Esophagus muscularis mucosa (tissue), 4 donors: ENCODE data around the gene CHI3L2. TPM values are rescaled to one million over a fixed set of nuclear protein-coding genes. Genes with fewer than 3 reads are reported as not detected.

Experiments used
- DNase-seq: peaks from one replicate; pipeline ENCODE4 v3.0.0-alpha.2; 2017; ENCODE audit errors: extremely low spot score
- H3K27ac ChIP-seq, 4 donors: fragments of 200-600 bp; sonication (generic); replicated peaks in 1 of 4; 1 replicate in 3 of 4; 2 replicates in 1 of 4; pipeline ENCODE4 v1.5.1; 2016 to 2019; ENCODE audit warnings: mild to moderate bottlenecking in 1 of 4
- H3K27me3 ChIP-seq, 4 donors: fragments of 200-600 bp; sonication (generic); one replicate each; pipeline versions ENCODE4 v1.5.1 to v1.6.0; 2016 to 2019
- H3K36me3 ChIP-seq, 4 donors: fragments of 200-600 bp; sonication (generic); one replicate each; pipeline ENCODE4 v1.5.1; 2016 to 2019
- H3K4me1 ChIP-seq, 4 donors: fragments of 200-600 bp; sonication (generic); one replicate each; pipeline ENCODE4 v1.5.1; 2016 to 2019
- H3K4me3 ChIP-seq, 4 donors: fragments of 200-600 bp; sonication (generic); 1 replicate in 2 of 4; 2 replicates in 2 of 4; pipeline ENCODE4 v1.5.1; 2016 to 2019; ENCODE audit warnings: mild to moderate bottlenecking in 4 of 4, moderate library complexity in 1 of 4
- H3K9me3 ChIP-seq, 4 donors: fragments of 200-600 bp; sonication (generic); 1 replicate in 3 of 4; 2 replicates in 1 of 4; pipeline ENCODE4 v1.5.1; 2016 to 2019
- EP300 ChIP-seq: sonication (generic); formaldehyde crosslinking; IDR thresholded peaks from one replicate; pipeline ENCODE4 v1.6.1; 2017; ENCODE audit warnings: antibody characterized with exemption
- POLR2A ChIP-seq: fragments of 450-650 bp; IDR thresholded peaks from one replicate; pipeline ENCODE4 v1.6.1; 2017; ENCODE audit warnings: antibody characterized with exemption, moderate library complexity, mild to moderate bottlenecking, low read depth
- POLR2AphosphoS5 ChIP-seq, 2 donors: sonication (generic); formaldehyde crosslinking; IDR thresholded peaks; one replicate each; pipeline ENCODE4 v1.6.1; 2017; ENCODE audit warnings: antibody characterized with exemption in 2 of 2
- WGBS: methylation state at CpG from one replicate; pipeline ENCODE4 v1.1.5; 2018; 5-methylcytosine and 5-hydroxymethylcytosine counted together
- intact Hi-C: fragments of 100-400 bp; cut with DNase I; formaldehyde crosslinking; loops from one replicate; pipeline ENCODE4 v1.15.1; 2023
- total RNA-seq, 4 donors: library from RNA; depleted of rRNA; stranded (reverse); fragments of >200 nt; gene quantifications; one replicate each; pipeline versions ENCODE4 v1.1.0 to v1.2.1, GENCODE V29; 2016
- TF ChIP-seq, protein P1 (sequence below), 3 experiments: fragments of 200-600 bp in 2 of 3; fragments of 450-650 bp in 1 of 3; sonication (generic) in 2 of 3; IDR thresholded peaks; one replicate each; pipeline ENCODE4 v1.5.1; 2017 to 2019; ENCODE audit warnings: antibody characterized with exemption in 3 of 3, mild to moderate bottlenecking in 2 of 3, moderate library complexity in 1 of 3

CHI3L2 gene
- total RNA-seq, 4 donors from 2014 or later: 1.7 to 5.4 TPM; not detected in 2

DNA sequence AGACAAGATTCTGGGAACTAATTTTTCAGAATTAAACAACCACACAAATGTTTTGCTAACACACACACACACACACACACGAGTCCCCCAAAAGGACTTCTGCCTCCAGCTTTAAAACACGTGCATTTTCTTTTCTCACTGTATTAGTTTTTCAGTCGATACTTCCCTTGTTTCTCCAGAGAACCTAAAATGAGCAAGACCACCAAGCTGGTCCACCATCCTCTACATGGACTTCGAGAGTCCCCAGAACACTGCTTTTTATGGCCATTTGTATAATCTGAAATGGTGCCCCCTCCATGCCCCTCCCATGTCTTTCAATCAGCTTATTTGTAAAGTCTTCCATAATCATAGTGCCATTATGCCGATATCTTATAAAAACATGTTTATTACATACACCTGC, 10.8 kb upstream of the CHI3L2 start:
- Histone ChIP-seq H3K27ac (no peak overlapping the region), H3K4me1 (no peaks in the 10 kb centered on the region), H3K9me3 (peaks cover 0 to 4% (median 0%) of the 10 kb centered on the region in 4 donors), H3K4me3 (no peak overlapping the region), H3K27me3 (peaks cover 0 to 4% (median 0%) of the 10 kb centered on the region in 4 donors), H3K36me3 (no peaks in the 10 kb centered on the region)
- TF ChIP-seq EP300 (no peak), POLR2A (no peak), POLR2AphosphoS5 (IDR thresholded peaks at IDR 0.05) (no peak)
- TF ChIP-seq, protein P1, sequence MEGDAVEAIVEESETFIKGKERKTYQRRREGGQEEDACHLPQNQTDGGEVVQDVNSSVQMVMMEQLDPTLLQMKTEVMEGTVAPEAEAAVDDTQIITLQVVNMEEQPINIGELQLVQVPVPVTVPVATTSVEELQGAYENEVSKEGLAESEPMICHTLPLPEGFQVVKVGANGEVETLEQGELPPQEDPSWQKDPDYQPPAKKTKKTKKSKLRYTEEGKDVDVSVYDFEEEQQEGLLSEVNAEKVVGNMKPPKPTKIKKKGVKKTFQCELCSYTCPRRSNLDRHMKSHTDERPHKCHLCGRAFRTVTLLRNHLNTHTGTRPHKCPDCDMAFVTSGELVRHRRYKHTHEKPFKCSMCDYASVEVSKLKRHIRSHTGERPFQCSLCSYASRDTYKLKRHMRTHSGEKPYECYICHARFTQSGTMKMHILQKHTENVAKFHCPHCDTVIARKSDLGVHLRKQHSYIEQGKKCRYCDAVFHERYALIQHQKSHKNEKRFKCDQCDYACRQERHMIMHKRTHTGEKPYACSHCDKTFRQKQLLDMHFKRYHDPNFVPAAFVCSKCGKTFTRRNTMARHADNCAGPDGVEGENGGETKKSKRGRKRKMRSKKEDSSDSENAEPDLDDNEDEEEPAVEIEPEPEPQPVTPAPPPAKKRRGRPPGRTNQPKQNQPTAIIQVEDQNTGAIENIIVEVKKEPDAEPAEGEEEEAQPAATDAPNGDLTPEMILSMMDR (IDR thresholded peaks at IDR 0.05): no peak
- DNase-seq: no peak
- intact Hi-C loops: no loop called here
- 81% methylated on average over 5 of the region's 5 CpGs for WGBS

DNA sequence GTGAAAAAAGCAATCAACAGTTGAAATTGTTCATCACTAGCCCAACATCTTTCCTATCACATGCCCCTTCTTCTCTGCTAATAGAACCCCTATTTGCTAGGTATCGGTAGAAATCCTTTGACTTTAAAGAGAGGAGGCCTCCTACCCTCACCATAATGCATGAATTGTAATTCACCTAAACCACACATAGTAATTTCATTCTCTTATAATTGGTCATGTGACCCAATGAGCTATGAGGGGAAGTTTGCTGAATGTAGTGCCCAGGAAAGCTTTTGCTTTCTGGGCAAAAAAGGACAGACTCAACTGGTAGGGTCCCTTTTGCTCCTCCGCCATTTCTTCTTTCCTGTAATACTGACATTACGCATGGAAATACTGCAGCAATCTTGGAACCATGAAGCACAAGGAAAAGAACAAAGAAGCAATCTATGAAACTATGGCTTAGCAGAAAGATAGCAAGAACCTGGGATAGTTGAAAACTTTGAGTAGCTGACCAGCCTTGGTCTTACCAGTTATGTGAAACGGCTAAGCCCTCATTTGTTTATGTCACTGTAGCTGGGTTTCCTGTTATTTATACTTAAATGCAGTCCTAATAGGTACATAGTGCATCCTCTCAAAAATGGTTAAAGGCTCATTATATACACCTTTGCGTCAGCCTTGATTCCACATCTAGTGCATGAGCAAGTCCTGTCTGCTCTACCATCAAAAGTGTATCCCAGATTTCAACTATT, 10.2 kb upstream of the CHI3L2 start:
- Histone ChIP-seq H3K27ac (no peak overlapping the region), H3K36me3 (no peaks in the 10 kb centered on the region), H3K4me3 (no peak overlapping the region), H3K4me1 (peaks cover 0 to 5% (median 3%) of the 10 kb centered on the region in 4 donors), H3K9me3 (peaks cover 0 to 4% (median 0%) of the 10 kb centered on the region in 4 donors), H3K27me3 (peaks cover 0 to 6% (median 0%) of the 10 kb centered on the region in 4 donors)
- intact Hi-C loops: no loop called here
- WGBS: 67% methylated on average over 5 of the region's 5 CpGs
- no peak for TF ChIP-seq EP300
- TF ChIP-seq POLR2A: no peak
- no peak for TF ChIP-seq POLR2AphosphoS5 (IDR thresholded peaks at IDR 0.05)
- TF ChIP-seq, protein P1 (IDR thresholded peaks at IDR 0.05): no peak
- no peak for DNase-seq

DNA sequence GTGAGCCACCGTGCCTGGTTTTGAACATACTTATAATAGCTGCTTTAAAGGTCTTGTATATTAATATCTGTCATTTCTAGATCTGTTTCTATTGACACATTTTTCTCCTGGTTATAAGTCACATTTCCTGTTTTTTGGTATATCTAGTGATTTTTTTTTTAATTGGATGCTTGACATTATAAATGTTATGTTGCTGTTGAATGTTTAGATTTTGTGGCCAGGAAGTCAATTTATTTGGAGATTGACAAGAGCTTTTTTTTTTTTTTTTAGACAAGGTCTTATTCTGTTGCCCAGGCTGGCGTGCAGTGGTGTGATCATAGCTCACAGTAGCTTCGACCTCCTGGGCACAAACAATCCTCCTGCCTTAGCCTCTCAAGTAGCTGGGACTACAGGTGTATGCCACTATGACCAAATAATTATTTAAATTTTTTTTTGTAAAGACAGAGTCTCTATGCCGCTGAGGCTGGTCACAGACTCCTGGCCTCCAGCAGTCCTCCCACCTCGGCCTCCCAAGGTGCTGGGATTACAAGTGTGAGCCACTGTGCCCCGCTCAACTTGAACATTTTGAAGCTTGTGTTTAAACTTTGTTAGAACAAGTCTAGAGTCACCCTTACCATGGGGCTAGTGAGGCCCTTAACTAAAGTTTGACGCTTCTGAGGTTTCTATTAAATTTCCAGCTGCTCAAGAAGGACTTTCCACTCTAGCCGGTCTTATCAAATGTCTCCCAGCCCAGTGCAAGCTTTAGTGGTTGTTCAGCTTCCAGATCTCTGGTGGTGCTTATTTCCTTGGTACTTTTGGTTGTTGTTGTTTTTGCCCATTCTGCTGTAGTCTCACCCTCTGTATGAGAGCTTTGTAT, 8.6 kb upstream of the CHI3L2 start:
- Histone ChIP-seq H3K4me1 (peaks cover 0 to 12% (median 11%) of the 10 kb centered on the region in 4 donors), H3K4me3 (no peak overlapping the region), H3K9me3 (no peaks in the 10 kb centered on the region), H3K36me3 (no peaks in the 10 kb centered on the region), H3K27ac (no peak overlapping the region), H3K27me3 (peaks cover 0 to 6% (median 0%) of the 10 kb centered on the region in 4 donors)
- no peak for DNase-seq
- WGBS: 97% methylated on average over 8 of the region's 8 CpGs
- TF ChIP-seq EP300 (no peak), POLR2A (no peak), POLR2AphosphoS5 (IDR thresholded peaks at IDR 0.05) (no peak)
- TF ChIP-seq, protein P1 (IDR thresholded peaks at IDR 0.05): no peak
- intact Hi-C loops: no loop called here

DNA sequence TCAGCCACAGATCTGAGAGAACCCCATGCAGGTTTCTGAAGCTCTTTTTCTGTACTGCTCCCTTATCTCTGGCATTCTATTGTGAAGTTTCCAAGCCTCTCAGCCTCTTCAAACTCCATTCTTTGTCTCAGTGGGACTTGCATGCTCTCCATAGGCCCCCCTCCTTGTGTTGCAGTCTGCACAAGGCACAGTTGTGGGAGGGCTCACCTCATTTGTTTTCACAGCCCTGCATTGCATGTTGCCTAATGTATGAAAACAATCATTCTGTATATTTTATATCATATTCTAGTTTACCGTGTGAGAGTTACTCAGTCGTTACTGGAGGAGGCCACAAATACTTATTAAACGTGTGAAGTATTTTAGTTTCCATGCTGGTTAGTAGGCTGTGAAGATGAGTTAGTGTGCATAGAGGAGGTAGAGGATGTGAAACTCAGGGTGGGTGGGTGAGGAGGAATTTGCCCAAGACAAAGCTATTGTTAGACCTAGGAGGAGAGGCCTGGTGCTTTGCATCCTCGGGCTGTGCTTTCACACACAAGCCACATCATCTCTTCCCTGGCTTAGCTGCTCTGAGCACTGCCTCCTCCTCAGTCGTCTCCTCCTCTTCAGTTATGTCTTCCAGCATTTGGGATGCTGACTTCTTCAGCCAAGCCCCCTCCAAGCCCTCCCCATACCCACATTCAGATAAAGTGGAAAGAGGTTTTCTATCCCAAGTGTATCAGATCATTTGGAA, 7.8 kb upstream of the CHI3L2 start:
- peaks cover 0 to 6% (median 0%) of the 10 kb centered on the region in 4 donors for H3K27me3 ChIP-seq
- no peak for DNase-seq
- 75% methylated on average over 5 of the region's 5 CpGs for WGBS
- no peak overlapping the region for H3K27ac ChIP-seq
- intact Hi-C loops: loop anchor here (10.0 kb wide), 1 partner anchor 545 kb away; no protein-coding TSS in a partner anchor
- peaks cover 0 to 12% (median 11%) of the 10 kb centered on the region in 4 donors for H3K4me1 ChIP-seq
- H3K9me3 ChIP-seq: no peaks in the 10 kb centered on the region
- H3K36me3 ChIP-seq: no peaks in the 10 kb centered on the region
- TF ChIP-seq, protein P1 (IDR thresholded peaks at IDR 0.05): no peak
- no peak for TF ChIP-seq POLR2AphosphoS5 (IDR thresholded peaks at IDR 0.05)
- no peak for TF ChIP-seq POLR2A
- H3K4me3 ChIP-seq: no peak overlapping the region
